HS-27A (cell line): ENCODE results near the gene MAPKAP1.

Experiments
- DNase-seq: peaks from one replicate; pipeline ENCODE4 v3.0.0-alpha.2; 2012; ENCODE audit warnings: low read depth, missing footprints

The MAPKAP1 gene

GRCh38 chr9:125564631-125565030 is 142.4 kb downstream of the MAPKAP1 start:
- no peak for DNase-seq

GRCh38 chr9:125561509-125562148 is 145.4 kb downstream of the MAPKAP1 start:
- no peak for DNase-seq

GRCh38 chr9:125559894-125560293 is 147.1 kb downstream of the MAPKAP1 start:
- no peak for DNase-seq

GRCh38 chr9:125559194-125559593 is 147.8 kb downstream of the MAPKAP1 start:
- no peak for DNase-seq

GRCh38 chr9:125558453-125559092 is 148.4 kb downstream of the MAPKAP1 start:
- no peak for DNase-seq

GRCh38 chr9:125556046-125556721 is 150.8 kb downstream of the MAPKAP1 start:
- no peak for DNase-seq

GRCh38 chr9:125554726-125555125 is 152.3 kb downstream of the MAPKAP1 start:
- no peak for DNase-seq

- no peak for DNase-seq
Measured at GRCh38 chr9:125551781-125552180, 155.2 kb downstream of the MAPKAP1 start.

GRCh38 chr9:125549891-125550885 is 156.8 kb downstream of the MAPKAP1 start:
- DNase-seq = no peak

GRCh38 chr9:125549465-125549871 is 157.5 kb downstream of the MAPKAP1 start:
- no peak for DNase-seq

- DNase-seq = no peak
Measured at GRCh38 chr9:125549039-125549438, 158.0 kb downstream of the MAPKAP1 start.

- DNase-seq = no peak
Measured at GRCh38 chr9:125548141-125548540, 158.9 kb downstream of the MAPKAP1 start.

- no peak for DNase-seq
Measured at GRCh38 chr9:125547368-125547767, 159.6 kb downstream of the MAPKAP1 start.

- DNase-seq = no peak
Measured at GRCh38 chr9:125545845-125546244, 161.2 kb downstream of the MAPKAP1 start.

- DNase-seq = no peak
Measured at GRCh38 chr9:125544988-125545651, 161.9 kb downstream of the MAPKAP1 start.

GRCh38 chr9:125544484-125544883 is 162.5 kb downstream of the MAPKAP1 start:
- DNase-seq = no peak

- DNase-seq = no peak
Measured at GRCh38 chr9:125541840-125542243, 165.2 kb downstream of the MAPKAP1 start.

GRCh38 chr9:125540497-125540896 is 166.5 kb downstream of the MAPKAP1 start:
- DNase-seq = no peak

GRCh38 chr9:125538092-125538473 is 168.9 kb downstream of the MAPKAP1 start:
- DNase-seq = peak; percentile 61

- DNase-seq = no peak
Measured at GRCh38 chr9:125537442-125538091, 169.4 kb downstream of the MAPKAP1 start.

GRCh38 chr9:125536776-125537175 is 170.2 kb downstream of the MAPKAP1 start:
- DNase-seq = no peak
